ENCODE measurements around the gene CDH26. TPM values are rescaled to one million over a fixed set of nuclear protein-coding genes. Genes with fewer than 3 reads are reported as not detected.

The CDH26 gene
- total RNA-seq, 1 experiment from 2014 or later, result 1.0 TPM

GRCh38 chr20:59948828-59949720 lies 9.1 kb upstream of the CDH26 start:
- DNase-seq (ENCODE audit: low spot score) (no peak), ATAC-seq (no peak)
- Mint-ChIP-seq H3K4me3 (no peak overlapping the region), H3K4me1 (peaks cover 9% of the 10 kb centered on the region), H3K27me3 (ENCODE audit: low read depth) (no peaks in the 10 kb centered on the region), H3K27ac (no peak overlapping the region), H3K9me3 (no peaks in the 10 kb centered on the region), H3K36me3 (peaks cover 8% of the 10 kb centered on the region)
- ChIA-PET CTCF (interaction anchor here (0.7 to 2.3 kb wide), 4 partner anchors 10 to 135 kb away, joined by 3 to 10 read pairs (median 6); no protein-coding TSS in a partner anchor), POLR2A (no interaction called here)
- TF ChIP-seq ZNF219 (CRISPR knock-in tag; IDR thresholded peaks at IDR 0.05; ENCODE audit: borderline replicate concordance), result no peak
- TF ChIP-seq CTCF (IDR thresholded peaks at IDR 0.05), result peak; percentile 10; the same call in 1 of the 2 replicates

- POLR2A ChIA-PET, result no interaction called here
- Mint-ChIP-seq H3K9me3 (no peaks in the 10 kb centered on the region), H3K4me1 (peaks cover 9% of the 10 kb centered on the region), H3K4me3 (no peak overlapping the region), H3K27ac (no peak overlapping the region), H3K36me3 (no peaks in the 10 kb centered on the region; the same call in 1 of the 2 replicates), H3K27me3 (ENCODE audit: low read depth) (peaks cover 2% of the 10 kb centered on the region; the same call in 1 of the 2 replicates)
- DNase-seq (ENCODE audit: low spot score) (no peak), ATAC-seq (no peak)
- CTCF ChIA-PET, result interaction anchor here (1.5 to 2.3 kb wide), 2 partner anchors 60 to 100 kb away, joined by 8 to 10 read pairs; no protein-coding TSS in a partner anchor
- TF ChIP-seq STAT6 (CRISPR knock-in tag; conservative IDR thresholded peaks at IDR 0.05; ENCODE audit: low read depth), result no peak
- no peak for TF ChIP-seq IRF1 (CRISPR knock-in tag; IDR thresholded peaks at IDR 0.05)
- no peak for TF ChIP-seq ELF4 (CRISPR knock-in tag; IDR thresholded peaks at IDR 0.05; ENCODE audit: low read depth)
- no peak for TF ChIP-seq GABPB1 (CRISPR knock-in tag; IDR thresholded peaks at IDR 0.05)
- TF ChIP-seq ZNF425 (CRISPR knock-in tag; conservative IDR thresholded peaks at IDR 0.05), result no peak
- TF ChIP-seq ATF6 (CRISPR knock-in tag; IDR thresholded peaks at IDR 0.05), result no peak
- TF ChIP-seq ZNF232 (CRISPR knock-in tag; IDR thresholded peaks at IDR 0.05), result no peak
- TF ChIP-seq AFF4 (CRISPR knock-in tag; IDR thresholded peaks at IDR 0.05; ENCODE audit: borderline replicate concordance), result no peak
- TF ChIP-seq NR2C2 (CRISPR knock-in tag; IDR thresholded peaks at IDR 0.05), result no peak
- no peak for TF ChIP-seq ZNF512 (CRISPR knock-in tag; IDR thresholded peaks at IDR 0.05; ENCODE audit: borderline replicate concordance)
- TF ChIP-seq AR (CRISPR knock-in tag; IDR thresholded peaks at IDR 0.05), result no peak
Observed at GRCh38 chr20:59949911-59950310, 8.3 kb upstream of the CDH26 start.

All from WTC11 (cell line).